Measurements from ENCODE around the gene HAVCR2.
A peak's percentile ranks its signal among the peaks of the same experiment; 100 is the strongest.

The HAVCR2 gene

DNA sequence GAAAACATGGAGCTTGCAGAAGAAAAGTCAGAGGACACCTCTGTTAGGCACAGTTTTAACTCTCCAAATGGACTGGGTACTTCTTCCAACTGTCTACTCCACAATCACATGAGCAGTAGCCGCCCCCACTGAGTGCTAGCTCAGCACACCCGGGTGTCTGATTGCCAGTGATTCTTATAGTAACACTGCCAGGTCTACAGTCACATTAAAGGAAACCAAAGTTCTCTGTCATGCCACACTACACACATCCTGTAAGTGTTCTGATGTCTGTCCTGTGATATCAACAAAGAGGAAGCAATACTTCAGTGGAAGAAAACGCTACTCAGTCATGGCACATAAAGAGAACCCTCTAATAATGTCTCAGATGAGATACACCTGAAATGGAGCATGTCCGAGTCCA, at the start of gene HAVCR2:
Gene HAVCR2 (minus strand): TSS at position 69 of the 400 bp plus-strand sequence. CDS start 61 bp downstream, at position 8.
- no peaks in the 10 kb centered on the region for H3K27me3 Mint-ChIP-seq
- peaks cover 69% of the 10 kb centered on the region for H3K4me1 Mint-ChIP-seq
- peak within 1 kb of the TSS; percentile 80 for H3K4me3 Mint-ChIP-seq
- peaks cover 13% of the 10 kb centered on the region for H3K36me3 Mint-ChIP-seq (ENCODE audit: low read depth)
- peak; percentile 56 for DNase-seq
- H3K27ac Mint-ChIP-seq, result peak within 1 kb of the TSS; percentile 94
- ATAC-seq, result peak; percentile 86
- H3K9me3 Mint-ChIP-seq, result no peaks in the 10 kb centered on the region

- H3K36me3 Mint-ChIP-seq (ENCODE audit: low read depth), result peaks cover 5% of the 10 kb centered on the region
- no peak for ATAC-seq
- no peaks in the 10 kb centered on the region for H3K27me3 Mint-ChIP-seq
- no peaks in the 10 kb centered on the region for H3K9me3 Mint-ChIP-seq
- peaks cover 84% of the 10 kb centered on the region for H3K4me1 Mint-ChIP-seq
- peak overlapping the region; percentile 49 for H3K27ac Mint-ChIP-seq
- peak overlapping the region; percentile 6 for H3K4me3 Mint-ChIP-seq
- no peak for DNase-seq
These were observed 48.5 kb upstream of the HAVCR2 start for GRCh38 chr5:157157293-157157891.

GRCh38 chr5:157155297-157155696, 46.5 kb upstream of the HAVCR2 start:
- Mint-ChIP-seq H3K27me3 (no peaks in the 10 kb centered on the region), H3K4me3 (peak overlapping the region; percentile 75)

DNA sequence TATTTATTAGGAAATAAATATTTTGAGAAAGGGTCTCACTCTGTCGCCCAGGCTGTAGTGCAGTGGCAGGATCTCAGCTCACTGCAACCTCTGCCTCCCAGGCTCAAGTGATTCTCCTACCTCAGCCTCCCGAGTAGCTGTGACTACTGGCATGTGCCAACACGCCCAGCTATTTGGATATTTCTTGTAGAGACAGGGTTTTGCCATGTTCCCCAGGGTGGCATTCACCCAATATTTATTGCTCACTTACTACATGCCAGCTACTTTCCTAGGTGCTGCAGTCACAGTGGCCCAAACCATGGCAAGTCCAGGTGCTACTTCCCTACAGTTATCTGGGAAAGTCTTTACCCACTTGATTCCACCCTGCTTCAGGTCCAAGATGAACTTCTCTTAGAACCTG, 42.2 kb upstream of the HAVCR2 start:
- no peaks in the 10 kb centered on the region for H3K27me3 Mint-ChIP-seq
- H3K9me3 Mint-ChIP-seq, result no peaks in the 10 kb centered on the region
- H3K27ac Mint-ChIP-seq, result peak overlapping the region; percentile 91
- DNase-seq (no peak), ATAC-seq (no peak)
- no peaks in the 10 kb centered on the region for H3K36me3 Mint-ChIP-seq (ENCODE audit: low read depth)
- H3K4me3 Mint-ChIP-seq, result peak overlapping the region; percentile 39
- H3K4me1 Mint-ChIP-seq, result peaks cover 75% of the 10 kb centered on the region

More at GRCh38 chr5:157155297-157155696, 46.5 kb upstream of the HAVCR2 start:
- no peaks in the 10 kb centered on the region for H3K9me3 Mint-ChIP-seq
- DNase-seq (no peak), ATAC-seq (no peak)
- H3K27ac Mint-ChIP-seq, result peak overlapping the region; percentile 83
- H3K4me1 Mint-ChIP-seq, result peaks cover 90% of the 10 kb centered on the region
- H3K36me3 Mint-ChIP-seq (ENCODE audit: low read depth), result peaks cover 5% of the 10 kb centered on the region

GRCh38 chr5:157148734-157149615, 40.1 kb upstream of the HAVCR2 start:
- Mint-ChIP-seq H3K4me1 (peaks cover 63% of the 10 kb centered on the region), H3K27ac (peak overlapping the region; percentile 72), H3K9me3 (no peaks in the 10 kb centered on the region), H3K4me3 (peak overlapping the region; percentile 9), H3K27me3 (no peaks in the 10 kb centered on the region), H3K36me3 (ENCODE audit: low read depth) (no peaks in the 10 kb centered on the region)
- ATAC-seq (peak; percentile 38), DNase-seq (peak; percentile 85)

GRCh38 chr5:157143127-157143971, 34.5 kb upstream of the HAVCR2 start:
- ATAC-seq (peak; percentile 47), DNase-seq (peak; percentile 65)
- Mint-ChIP-seq H3K27ac (peak overlapping the region; percentile 93), H3K27me3 (no peaks in the 10 kb centered on the region), H3K4me1 (peaks cover 59% of the 10 kb centered on the region), H3K4me3 (peak overlapping the region; percentile 90), H3K9me3 (peaks cover 3% of the 10 kb centered on the region), H3K36me3 (ENCODE audit: low read depth) (peaks cover 34% of the 10 kb centered on the region)

DNA sequence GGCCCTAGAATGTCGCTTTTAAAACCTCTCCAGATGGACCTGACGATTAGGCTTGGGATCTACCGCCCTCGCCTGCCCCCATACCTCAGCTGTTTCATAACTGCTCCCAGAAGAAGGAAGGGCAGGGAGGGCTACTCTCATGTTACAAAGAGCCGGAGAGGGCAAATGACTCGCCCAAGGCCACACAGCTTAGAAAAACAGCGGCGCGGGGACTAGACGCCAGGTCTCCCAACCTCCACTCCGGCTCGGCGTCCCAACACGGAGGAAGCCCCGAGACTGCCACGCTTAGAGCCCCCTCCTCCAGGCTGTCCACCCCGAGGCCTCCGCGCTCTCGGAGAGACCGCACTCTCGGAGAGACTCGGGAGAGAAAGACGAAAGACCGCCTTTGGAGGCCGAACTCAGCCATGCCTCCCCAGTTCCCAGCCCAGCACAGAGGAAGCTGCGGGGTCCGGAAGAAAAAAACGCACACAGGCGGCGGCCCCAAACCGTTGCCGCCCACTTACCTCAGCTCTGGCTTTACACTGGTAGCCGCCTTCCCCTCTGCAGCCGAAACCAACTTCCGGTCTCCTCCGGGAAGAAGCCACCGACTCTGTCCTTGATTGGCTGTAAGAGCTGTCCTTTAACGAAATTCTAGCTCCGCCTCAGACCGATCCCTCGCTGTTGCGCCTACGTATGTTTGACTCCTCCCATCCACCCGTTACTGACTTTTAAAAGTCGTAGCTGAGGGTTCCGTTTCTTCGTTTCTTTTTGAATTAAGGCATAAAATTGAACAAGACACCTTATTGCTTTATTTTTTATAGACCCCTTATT, 33.7 kb upstream of the HAVCR2 start, which contains the start of gene MED7:
Gene MED7 (minus strand): TSS at position 549 of the 810 bp plus-strand sequence. CDS start 3,434 bp downstream, outside the sequence.
- ATAC-seq (peak; percentile 100), DNase-seq (peak; percentile 88)
- Mint-ChIP-seq H3K27ac (peak within 1 kb of the TSS; percentile 93), H3K9me3 (peaks cover 3% of the 10 kb centered on the region), H3K36me3 (ENCODE audit: low read depth) (peaks cover 43% of the 10 kb centered on the region), H3K27me3 (no peaks in the 10 kb centered on the region), H3K4me1 (peaks cover 58% of the 10 kb centered on the region), H3K4me3 (peak within 1 kb of the TSS; percentile 90)

DNA sequence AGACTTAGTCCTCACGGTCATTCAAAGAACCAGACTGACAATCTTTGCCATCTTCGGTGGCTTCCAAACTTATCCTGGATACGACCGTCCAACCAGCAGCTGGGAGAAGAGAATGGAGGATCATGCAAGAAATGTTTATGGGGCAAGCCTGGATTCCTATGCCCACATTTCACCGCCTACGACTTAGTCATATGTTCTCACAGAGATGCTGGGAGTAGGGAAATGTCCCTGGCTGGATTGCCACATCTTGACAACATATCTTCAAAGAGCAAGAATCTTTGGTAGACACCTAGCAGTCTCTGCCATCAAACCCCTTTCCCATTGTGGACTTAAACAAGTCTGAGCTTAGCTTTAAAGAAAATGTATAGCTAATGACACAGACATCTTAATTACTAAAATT, 28.8 kb upstream of the HAVCR2 start:
- Mint-ChIP-seq H3K27ac (no peak overlapping the region), H3K4me3 (no peak overlapping the region), H3K27me3 (no peaks in the 10 kb centered on the region), H3K4me1 (peaks cover 60% of the 10 kb centered on the region), H3K36me3 (ENCODE audit: low read depth) (peaks cover 54% of the 10 kb centered on the region), H3K9me3 (peaks cover 3% of the 10 kb centered on the region)
- DNase-seq (no peak), ATAC-seq (no peak)

DNA sequence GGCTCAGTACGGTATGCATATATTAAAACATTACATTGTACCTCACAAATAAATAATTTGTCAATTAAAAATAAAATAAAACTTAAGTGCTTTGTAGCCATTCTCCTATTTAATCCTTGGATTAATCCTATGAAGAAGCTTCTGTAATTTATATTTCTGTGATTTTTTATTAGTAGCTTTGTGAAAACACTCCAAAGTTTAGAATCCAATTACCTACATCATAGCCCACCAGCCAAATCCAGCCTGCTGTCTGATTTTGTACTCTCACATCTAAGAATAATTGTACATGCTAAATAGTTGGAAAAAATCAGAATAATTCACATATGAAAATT, 23.4 kb upstream of the HAVCR2 start:
- no peak overlapping the region for H3K4me3 Mint-ChIP-seq
- peaks cover 9% of the 10 kb centered on the region for H3K36me3 Mint-ChIP-seq (ENCODE audit: low read depth)
- DNase-seq (no peak), ATAC-seq (no peak)
- no peak overlapping the region for H3K27ac Mint-ChIP-seq
- H3K9me3 Mint-ChIP-seq, result no peaks in the 10 kb centered on the region
- peaks cover 31% of the 10 kb centered on the region for H3K4me1 Mint-ChIP-seq
- no peaks in the 10 kb centered on the region for H3K27me3 Mint-ChIP-seq

GRCh38 chr5:157130925-157131324, 22.1 kb upstream of the HAVCR2 start:
- DNase-seq, result no peak
- Mint-ChIP-seq H3K27me3 (no peaks in the 10 kb centered on the region), H3K9me3 (no peaks in the 10 kb centered on the region), H3K4me3 (no peak overlapping the region), H3K36me3 (ENCODE audit: low read depth) (peaks cover 5% of the 10 kb centered on the region), H3K4me1 (peaks cover 27% of the 10 kb centered on the region), H3K27ac (no peak overlapping the region)
- ATAC-seq, result peak; percentile 34

- Mint-ChIP-seq H3K9me3 (peaks cover 23% of the 10 kb centered on the region), H3K27ac (no peak overlapping the region), H3K4me1 (peaks cover 8% of the 10 kb centered on the region), H3K36me3 (ENCODE audit: low read depth) (peaks cover 8% of the 10 kb centered on the region), H3K27me3 (no peaks in the 10 kb centered on the region), H3K4me3 (no peak overlapping the region)
- no peak for ATAC-seq
- DNase-seq, result no peak
These were observed 12.9 kb upstream of the HAVCR2 start for GRCh38 chr5:157121709-157122108.

GRCh38 chr5:157120102-157120501, 11.3 kb upstream of the HAVCR2 start:
- DNase-seq (no peak), ATAC-seq (no peak)
- Mint-ChIP-seq H3K9me3 (peaks cover 23% of the 10 kb centered on the region), H3K4me3 (no peak overlapping the region), H3K36me3 (ENCODE audit: low read depth) (peaks cover 8% of the 10 kb centered on the region), H3K27ac (no peak overlapping the region), H3K27me3 (no peaks in the 10 kb centered on the region), H3K4me1 (peaks cover 21% of the 10 kb centered on the region)

- ATAC-seq, result peak; percentile 79
- no peaks in the 10 kb centered on the region for H3K36me3 Mint-ChIP-seq (ENCODE audit: low read depth)
- H3K4me1 Mint-ChIP-seq, result peaks cover 42% of the 10 kb centered on the region
- H3K27me3 Mint-ChIP-seq, result no peaks in the 10 kb centered on the region
- peaks cover 5% of the 10 kb centered on the region for H3K9me3 Mint-ChIP-seq
- peak overlapping the region; percentile 91 for H3K27ac Mint-ChIP-seq
- peak; percentile 40 for DNase-seq
- peak overlapping the region; percentile 58 for H3K4me3 Mint-ChIP-seq
These were observed 7.7 kb upstream of the HAVCR2 start for GRCh38 chr5:157116483-157116954.

Data from activated naive CD8-positive, alpha-beta T cell treated with anti-CD3 and anti-CD28 coated beads, Interleukin-2, amount 50 U/mL, for 24 hours (primary cell).